ENCODE measurements around the gene SYNDIG1.

SYNDIG1 gene

GRCh38 chr20:24529369-24529719 is 59.9 kb downstream of the SYNDIG1 start:
- DNase-seq: no peak

- no peak for DNase-seq
Measured at GRCh38 chr20:24530131-24530680, 60.8 kb downstream of the SYNDIG1 start.

- no peak for DNase-seq
Measured at GRCh38 chr20:24531202-24531601, 61.8 kb downstream of the SYNDIG1 start.

- no peak for DNase-seq
Measured at GRCh38 chr20:24531631-24532419, 62.4 kb downstream of the SYNDIG1 start.

- DNase-seq: no peak
Measured at GRCh38 chr20:24533449-24533848, 64.0 kb downstream of the SYNDIG1 start.

GRCh38 chr20:24534282-24534681 is 64.9 kb downstream of the SYNDIG1 start:
- no peak for DNase-seq

GRCh38 chr20:24535941-24536730 is 66.7 kb downstream of the SYNDIG1 start:
- DNase-seq: no peak

GRCh38 chr20:24537210-24537609 is 67.8 kb downstream of the SYNDIG1 start:
- DNase-seq: no peak

GRCh38 chr20:24542721-24543120 is 73.3 kb downstream of the SYNDIG1 start:
- DNase-seq: no peak

GRCh38 chr20:24543168-24543567 is 73.7 kb downstream of the SYNDIG1 start:
- DNase-seq: no peak

- no peak for DNase-seq
Measured at GRCh38 chr20:24543741-24544140, 74.3 kb downstream of the SYNDIG1 start.

- DNase-seq: no peak
Measured at GRCh38 chr20:24544371-24544770, 74.9 kb downstream of the SYNDIG1 start.

GRCh38 chr20:24545168-24545567 is 75.7 kb downstream of the SYNDIG1 start:
- DNase-seq: no peak

- no peak for DNase-seq
Measured at GRCh38 chr20:24546232-24546892, 76.9 kb downstream of the SYNDIG1 start.

- no peak for DNase-seq
Measured at GRCh38 chr20:24547967-24548366, 78.5 kb downstream of the SYNDIG1 start.

- no peak for DNase-seq
Measured at GRCh38 chr20:24559114-24559732, 89.8 kb downstream of the SYNDIG1 start.

GRCh38 chr20:24560571-24561491 is 91.4 kb downstream of the SYNDIG1 start:
- DNase-seq: no peak

- no peak for DNase-seq
Measured at GRCh38 chr20:24565835-24566351, 96.5 kb downstream of the SYNDIG1 start.

GRCh38 chr20:24566656-24567055 is 97.2 kb downstream of the SYNDIG1 start:
- no peak for DNase-seq

- DNase-seq: no peak
Measured at GRCh38 chr20:24567508-24567907, 98.1 kb downstream of the SYNDIG1 start.

GRCh38 chr20:24568842-24569241 is 99.4 kb downstream of the SYNDIG1 start:
- DNase-seq: no peak

- no peak for DNase-seq
Measured at GRCh38 chr20:24571159-24571558, 101.7 kb downstream of the SYNDIG1 start.
